ENCODE results near the gene TRAF7.

GRCh38 chr16:2184962-2185361 is 29.4 kb downstream of the TRAF7 start:
- TF ChIP-seq CTCF (IDR thresholded peaks at IDR 0.05; ENCODE audit: insufficient read depth, low read length, poor library complexity, severe bottlenecking) (no peak), EZH2phosphoT487 (conservative IDR thresholded peaks at IDR 0.05; ENCODE audit: low read length) (no peak)
